Stimulated activated CD8-positive, alpha-beta memory T cell treated with anti-CD3 and anti-CD28 coated beads, Interleukin-15, amount 100 ng/mL, for 24 hours (primary cell): ENCODE data around the gene BMP2K.

Experiments used
- DNase-seq: peaks from one replicate; pipeline ENCODE4 v3.0.0-alpha.2; 2020; ENCODE audit warnings: low read depth

The BMP2K gene

GRCh38 chr4:78764498-78764961 is 11.6 kb upstream of the BMP2K start:
- no peak for DNase-seq

- DNase-seq: no peak
These were observed 10.6 kb upstream of the BMP2K start for GRCh38 chr4:78765432-78766006.

GRCh38 chr4:78766026-78766425 is 10.1 kb upstream of the BMP2K start:
- DNase-seq: no peak

GRCh38 chr4:78766650-78767049 is 9.5 kb upstream of the BMP2K start:
- no peak for DNase-seq

GRCh38 chr4:78767350-78767749 is 8.8 kb upstream of the BMP2K start:
- DNase-seq: no peak

GRCh38 chr4:78768452-78769180 is 7.5 kb upstream of the BMP2K start:
- DNase-seq: no peak

GRCh38 chr4:78770091-78770642 is 6.0 kb upstream of the BMP2K start:
- no peak for DNase-seq

GRCh38 chr4:78772526-78773091 is 3.5 kb upstream of the BMP2K start:
- DNase-seq: no peak

GRCh38 chr4:78774417-78774816 is 1.7 kb upstream of the BMP2K start:
- DNase-seq: no peak

GRCh38 chr4:78775303-78776078 is 659 bp upstream of the BMP2K start:
- DNase-seq: peak; percentile 78

GRCh38 chr4:78776729-78777575 is 802 bp downstream of the BMP2K start:
- peak; percentile 13 for DNase-seq

GRCh38 chr4:78777576-78777940 is 1.4 kb downstream of the BMP2K start:
- DNase-seq: no peak

GRCh38 chr4:78778530-78778929 is 2.4 kb downstream of the BMP2K start:
- no peak for DNase-seq

- no peak for DNase-seq
These were observed 3.1 kb downstream of the BMP2K start for GRCh38 chr4:78779280-78779679.

GRCh38 chr4:78780093-78780492 is 3.9 kb downstream of the BMP2K start:
- no peak for DNase-seq

GRCh38 chr4:78781139-78781538 is 5.0 kb downstream of the BMP2K start:
- no peak for DNase-seq

GRCh38 chr4:78781924-78782323 is 5.8 kb downstream of the BMP2K start:
- DNase-seq: no peak

- DNase-seq: no peak
These were observed 8.2 kb downstream of the BMP2K start for GRCh38 chr4:78784236-78784865.

- DNase-seq: no peak
These were observed 11.3 kb downstream of the BMP2K start for GRCh38 chr4:78787392-78788006.

- no peak for DNase-seq
These were observed 12.1 kb downstream of the BMP2K start for GRCh38 chr4:78788007-78788889.
